Mucosa of gallbladder (tissue), 1 donor: Measurements from ENCODE around the gene SEMA7A. TPM values are rescaled to one million over a fixed set of nuclear protein-coding genes. Genes with fewer than 3 reads are reported as not detected.

Experiments
- DNase-seq: peaks from one replicate; pipeline ENCODE4 v3.0.0-alpha.2; 2020; ENCODE audit warnings: low spot score
- total RNA-seq: library from RNA; stranded (reverse); gene quantifications from one replicate; pipeline ENCODE4 v1.2.1, GENCODE V29; 2021
- donor health status: DM: no; HTN: no; CAD: no.

SEMA7A gene
- total RNA-seq, 1 donor from 2014 or later, result 3.2 TPM

DNA sequence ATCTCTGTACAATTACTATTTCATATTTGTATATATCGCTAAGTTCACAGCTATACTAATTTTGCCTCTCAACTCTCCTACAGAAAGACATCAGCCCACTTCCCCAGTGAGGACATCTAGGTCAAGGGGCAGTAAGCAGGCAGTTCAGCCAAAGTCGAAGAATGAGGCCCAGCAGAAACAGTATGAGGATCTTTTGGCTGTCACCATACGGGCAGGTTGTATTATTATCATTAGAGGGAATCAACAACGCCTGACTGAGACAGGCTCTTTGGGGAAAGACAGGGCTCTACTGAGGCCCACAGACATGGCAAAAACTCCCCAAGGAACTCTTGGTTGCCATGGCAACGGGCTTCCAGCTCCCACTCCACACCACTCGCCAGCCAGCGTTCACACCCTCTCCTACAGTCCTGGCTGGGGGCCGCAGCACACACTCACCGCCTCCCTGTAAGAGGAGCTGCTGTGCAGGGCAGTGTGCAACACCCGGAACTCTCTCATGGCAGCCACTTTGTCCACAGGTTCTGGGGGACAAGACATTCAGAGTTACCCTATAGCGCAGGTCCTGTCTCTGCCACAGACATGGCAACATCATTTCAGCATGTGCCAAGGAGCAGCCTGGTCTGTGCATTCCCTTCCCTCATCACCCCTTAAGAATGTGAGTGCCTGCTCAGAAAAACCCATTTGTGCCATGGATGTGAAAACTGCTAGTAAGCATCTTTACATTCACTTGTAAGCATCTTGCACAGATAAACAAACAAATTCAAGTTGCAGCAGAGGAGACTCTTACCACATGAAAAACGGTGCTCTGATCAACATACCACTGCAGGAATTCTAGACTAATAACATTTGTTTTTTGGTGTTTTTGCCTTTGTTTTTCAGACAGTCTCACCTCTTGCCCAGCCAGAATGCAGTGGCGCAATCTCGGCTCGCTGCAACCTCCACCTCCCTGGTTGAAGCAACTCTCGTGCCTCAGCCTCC lies 18.4 kb upstream of the SEMA7A start:
- DNase-seq, result no peak

DNA sequence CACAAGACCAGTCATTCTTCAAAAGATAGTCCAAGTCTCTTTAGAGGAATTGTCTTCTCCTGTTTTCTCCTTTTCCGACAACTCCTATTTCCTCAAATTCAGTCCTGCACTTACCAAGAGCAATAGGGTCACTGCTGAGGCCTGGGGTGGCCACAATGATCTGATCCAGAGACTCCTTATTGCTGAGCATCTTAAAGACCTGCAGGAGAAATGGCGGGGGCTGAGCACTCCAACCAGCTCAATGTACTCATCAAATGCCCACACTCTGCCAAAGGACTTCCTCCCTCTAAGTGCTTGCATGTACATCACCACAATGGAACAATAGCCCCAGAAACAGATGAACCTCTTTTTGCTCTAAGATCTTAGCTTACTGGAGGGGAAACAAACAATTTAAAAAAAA lies 17.6 kb upstream of the SEMA7A start:
- DNase-seq, result no peak

DNA sequence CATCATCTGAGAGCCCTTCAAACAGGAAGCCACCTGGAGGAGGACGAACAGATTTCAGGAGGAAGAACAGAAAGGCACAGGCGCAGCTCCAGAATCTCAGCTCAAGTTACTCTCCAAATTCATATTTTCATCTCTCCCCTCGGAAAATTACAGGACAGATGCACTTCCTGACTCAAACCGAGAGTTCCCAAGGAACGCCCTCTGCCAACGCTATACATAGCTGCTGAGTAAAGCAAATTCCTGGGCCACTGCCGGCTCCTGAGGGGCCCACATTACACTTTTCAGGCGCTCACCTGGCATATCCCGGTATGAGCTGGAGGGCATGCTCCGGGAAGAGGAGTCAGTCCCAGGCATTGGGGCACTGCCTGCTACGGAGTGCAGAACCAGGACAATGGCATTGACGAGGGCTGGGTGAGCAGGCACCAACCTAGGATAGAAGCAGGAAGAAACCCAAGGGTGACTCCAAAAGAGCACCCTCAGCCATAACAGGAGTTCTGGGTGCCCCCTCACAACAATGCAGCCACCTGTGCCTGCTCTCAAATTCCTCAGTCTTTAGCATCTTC lies 16.0 kb upstream of the SEMA7A start:
- no peak for DNase-seq

DNA sequence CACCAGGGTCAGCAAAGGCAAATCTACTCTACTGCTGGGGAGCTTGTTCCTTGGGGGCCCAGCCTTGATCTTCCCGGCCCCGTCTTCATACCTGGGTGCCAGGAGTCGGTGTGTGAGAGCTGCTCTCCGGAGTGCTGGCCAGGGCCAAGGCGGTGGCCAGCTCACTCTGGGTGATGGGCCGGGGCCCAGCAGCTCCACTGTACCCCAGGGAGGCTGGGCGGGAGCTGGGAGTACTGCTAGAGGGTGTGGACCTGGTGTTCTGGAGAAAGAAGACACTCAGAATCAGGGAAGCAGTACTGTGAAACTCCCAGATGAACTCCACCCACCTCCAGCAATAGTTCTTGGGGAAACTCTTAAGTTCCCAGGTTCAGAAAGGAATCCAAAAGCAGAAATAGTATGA lies 15.3 kb upstream of the SEMA7A start:
- DNase-seq, result no peak

DNA sequence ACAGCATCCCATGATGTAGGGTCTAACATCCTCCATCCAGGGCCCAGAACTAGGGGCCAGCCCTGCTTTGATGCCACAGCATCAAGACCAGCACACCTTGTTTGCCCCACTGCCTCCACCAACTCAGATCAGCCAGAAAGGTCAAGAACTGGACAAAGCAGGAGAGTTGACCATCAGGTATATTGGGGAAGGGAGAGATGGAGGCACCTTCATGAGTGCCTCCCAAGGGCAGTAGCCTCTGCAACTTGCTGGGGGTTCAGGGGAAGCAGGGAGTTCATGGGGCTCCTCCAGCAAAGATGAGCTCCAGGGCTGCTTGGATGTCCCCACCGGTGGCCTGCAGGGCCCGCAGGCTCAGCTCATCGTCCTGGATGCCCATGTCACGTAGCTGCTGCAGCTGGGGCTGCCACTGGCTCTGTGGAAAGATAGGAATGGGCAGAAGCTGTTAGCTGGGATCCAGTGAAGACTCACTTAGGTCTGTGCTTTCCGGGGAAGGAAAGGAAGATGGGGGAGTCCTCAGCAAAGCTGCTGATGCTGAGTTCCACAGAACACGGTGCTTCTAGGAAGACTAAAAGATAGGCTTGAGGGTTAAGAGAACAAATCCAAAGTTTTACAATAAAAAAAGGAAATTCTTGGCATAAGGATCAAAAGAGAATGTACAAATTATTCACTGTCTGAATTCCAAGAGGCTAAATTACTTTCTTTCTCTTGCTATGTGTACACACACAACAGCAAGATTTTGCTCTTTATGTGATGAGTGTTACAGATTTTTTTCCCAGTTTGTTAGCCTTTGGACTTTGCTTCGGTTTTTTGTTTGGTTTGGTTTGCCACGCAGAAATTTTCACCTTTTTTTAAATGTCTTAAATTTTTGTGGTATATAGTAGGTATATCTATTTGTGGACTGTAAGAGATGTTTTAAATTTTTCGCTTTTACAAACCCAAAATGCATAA lies 12.3 kb upstream of the SEMA7A start:
- no peak for DNase-seq

DNA sequence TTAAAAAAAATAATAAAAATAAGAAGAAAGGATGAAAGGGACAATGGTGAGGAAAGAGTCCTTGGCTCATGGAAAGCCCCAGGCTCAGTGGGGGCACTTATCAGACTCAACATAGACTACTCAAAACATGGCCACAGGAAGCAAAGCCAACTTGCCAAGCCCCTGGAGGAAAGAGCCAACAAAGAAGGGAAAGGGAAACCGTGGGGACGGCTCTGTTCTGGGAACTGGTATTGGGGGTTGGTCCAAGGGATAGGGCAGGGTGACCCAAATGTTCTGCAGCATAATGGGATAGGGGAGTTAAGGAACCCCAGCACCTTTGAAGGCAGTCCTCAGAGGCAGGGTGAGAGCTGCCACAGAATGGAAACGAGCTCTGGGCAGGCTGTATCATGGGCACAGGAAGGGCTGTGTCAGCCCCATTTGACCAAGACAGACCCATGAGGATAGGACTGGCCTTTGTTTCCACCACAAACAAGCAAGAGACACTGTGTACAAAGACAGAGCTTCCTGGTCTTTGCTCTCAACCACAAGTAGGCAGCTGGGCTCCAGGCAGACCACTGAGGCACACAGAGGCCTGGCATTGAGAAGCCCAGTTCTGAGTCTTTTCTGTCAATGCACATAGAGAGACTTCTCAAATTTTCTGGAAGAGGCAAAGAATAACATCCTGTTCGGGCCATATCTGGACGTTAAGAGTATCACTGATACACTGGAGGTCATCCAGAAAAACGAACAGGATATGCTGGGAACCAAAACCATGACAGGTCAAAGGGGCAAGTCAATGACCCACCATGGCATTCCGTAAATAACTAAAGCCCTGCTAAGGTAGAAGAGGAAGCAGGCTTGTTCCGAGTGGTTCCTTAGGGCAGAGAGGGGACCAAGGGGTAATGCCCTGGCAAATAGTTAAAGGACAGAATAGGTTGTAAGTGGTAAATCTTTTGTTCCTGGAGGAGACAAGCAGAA lies 10.6 kb upstream of the SEMA7A start:
- DNase-seq, result no peak

DNA sequence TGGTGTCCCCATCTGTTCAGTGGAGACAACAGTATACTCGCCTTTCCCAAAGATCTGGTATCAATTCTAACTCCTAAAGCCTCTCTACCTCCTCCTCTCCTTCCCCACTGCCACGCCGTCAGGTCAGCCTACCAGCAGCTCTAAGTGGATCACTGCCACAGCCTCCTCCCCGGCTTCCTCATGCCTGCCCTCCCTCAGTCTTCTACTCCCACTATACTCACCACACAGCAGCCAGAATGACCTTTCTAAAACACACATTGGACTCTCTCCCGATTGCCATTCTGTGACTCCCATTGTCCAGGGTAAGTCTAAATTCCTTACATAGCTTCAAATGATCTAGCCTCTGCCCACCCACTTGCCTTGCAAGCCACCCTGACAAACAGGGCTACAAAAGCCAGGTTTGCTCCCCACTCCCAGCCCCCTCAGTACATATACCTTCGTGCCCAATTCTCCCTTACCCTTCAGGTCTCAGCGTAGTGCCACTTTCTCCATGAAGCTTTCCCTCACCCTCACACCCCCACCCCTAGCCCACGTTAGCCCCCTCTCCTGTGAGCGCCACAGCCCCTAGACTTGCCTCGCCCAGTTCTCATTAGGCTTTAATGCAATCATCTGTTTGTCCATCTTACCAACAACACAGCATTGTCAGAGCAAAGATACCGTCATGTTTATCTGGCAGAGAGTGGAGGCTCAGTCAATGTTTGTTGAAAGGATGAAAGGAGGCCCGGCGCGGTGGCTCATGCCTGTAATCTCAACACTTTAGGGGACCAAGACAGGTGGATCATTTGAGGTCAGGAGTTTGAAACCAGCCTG lies 9.5 kb upstream of the SEMA7A start:
- no peak for DNase-seq

DNA sequence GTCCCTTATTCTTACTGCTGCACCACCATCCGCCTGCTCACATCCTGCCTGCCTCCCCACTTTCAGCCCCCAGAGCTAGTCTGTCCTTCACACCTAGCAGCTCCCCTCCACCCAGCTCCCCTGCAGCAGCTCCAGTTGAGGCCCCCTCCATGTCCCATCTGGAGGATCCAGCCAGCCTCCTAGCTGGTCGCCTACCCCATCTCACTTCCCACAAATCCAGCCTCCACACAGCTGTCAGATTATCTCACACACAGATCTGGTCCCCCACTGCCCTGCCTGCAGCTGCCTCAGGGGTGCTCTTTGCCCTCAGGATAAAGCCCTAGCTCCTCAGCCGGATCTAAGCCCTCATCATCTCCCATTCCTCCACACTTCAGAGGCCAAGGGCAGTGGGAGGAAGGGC lies 8.8 kb upstream of the SEMA7A start:
- no peak for DNase-seq

DNA sequence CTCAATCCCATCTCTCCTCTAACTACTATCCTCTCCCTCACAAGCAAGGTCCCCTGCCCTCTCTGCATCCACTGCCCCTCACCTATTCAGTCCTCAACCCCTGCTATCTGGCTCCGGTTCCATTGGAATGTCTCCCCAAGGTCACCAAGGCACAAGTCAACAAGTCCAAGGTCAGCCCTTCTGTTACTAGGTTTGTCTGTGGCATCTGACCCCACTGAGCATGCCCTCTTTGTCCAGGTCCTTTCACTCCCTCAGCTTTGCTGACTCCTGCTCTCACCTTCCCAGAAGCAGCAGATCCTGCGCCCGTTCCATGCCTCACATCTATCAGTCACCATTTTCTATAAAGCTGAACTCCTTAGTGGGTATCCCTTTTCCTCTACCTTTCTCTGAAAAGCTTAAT lies 8.3 kb upstream of the SEMA7A start:
- no peak for DNase-seq

DNA sequence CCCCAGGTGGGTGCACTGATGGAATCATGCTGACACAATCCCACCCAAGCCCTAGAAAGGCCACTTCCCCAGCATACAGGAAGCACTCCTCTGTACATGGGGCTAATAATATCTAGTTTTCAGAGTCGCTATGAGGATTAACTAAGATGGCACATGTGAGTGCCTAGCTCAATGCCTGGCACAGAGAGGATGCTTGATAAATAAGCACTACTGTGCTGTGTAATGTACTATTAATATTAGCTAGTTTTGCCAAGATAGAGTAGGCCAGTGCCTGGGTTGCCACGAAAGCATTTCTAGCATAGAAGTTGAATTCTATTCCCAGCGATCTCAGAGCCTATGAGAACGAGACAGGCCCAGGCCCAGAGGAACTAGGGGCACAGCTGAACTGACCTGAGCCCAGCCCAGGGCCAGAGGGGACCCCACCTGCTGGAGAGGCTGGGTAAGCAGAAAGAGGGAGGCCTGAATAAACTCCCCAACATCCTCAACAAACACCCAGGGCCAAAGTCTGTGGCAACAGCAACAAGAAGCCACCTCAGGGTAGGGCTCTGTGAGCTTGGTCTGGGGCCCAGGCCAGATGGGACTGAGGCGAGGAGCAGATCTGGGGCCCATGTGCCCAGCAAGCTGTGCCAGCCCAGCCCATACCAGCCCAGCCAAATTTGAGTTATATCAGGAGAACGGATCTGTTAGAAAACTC lies 7.6 kb upstream of the SEMA7A start:
- DNase-seq, result no peak

DNA sequence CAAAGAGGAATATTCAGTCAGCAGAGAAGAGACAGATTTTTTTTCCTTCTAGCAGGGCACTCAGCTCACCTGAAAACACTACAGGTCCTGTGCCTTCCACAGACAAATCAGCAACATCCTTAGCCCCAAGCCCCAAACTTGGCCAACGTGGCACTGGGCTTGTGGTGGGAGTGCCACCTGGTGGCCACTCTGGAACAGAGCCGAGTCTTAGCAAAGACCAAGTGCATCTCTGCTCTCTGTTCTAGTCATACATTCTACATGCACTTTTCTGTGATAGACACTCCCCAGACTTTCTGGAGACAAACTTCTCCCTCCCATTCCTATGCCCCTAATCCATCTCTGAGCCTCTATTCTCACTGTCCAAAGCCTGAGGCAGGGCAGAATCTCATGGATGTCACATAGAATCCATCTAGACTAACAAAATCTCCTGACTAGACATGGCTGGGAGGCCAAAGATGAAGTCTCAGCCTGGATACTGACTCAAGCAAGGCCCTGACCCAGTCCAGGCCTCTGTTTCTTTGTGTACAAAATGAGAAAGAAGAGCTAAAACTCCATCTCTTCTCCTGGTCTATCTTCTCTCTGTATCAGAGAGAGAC lies 5.1 kb upstream of the SEMA7A start:
- DNase-seq, result peak; percentile 68

DNA sequence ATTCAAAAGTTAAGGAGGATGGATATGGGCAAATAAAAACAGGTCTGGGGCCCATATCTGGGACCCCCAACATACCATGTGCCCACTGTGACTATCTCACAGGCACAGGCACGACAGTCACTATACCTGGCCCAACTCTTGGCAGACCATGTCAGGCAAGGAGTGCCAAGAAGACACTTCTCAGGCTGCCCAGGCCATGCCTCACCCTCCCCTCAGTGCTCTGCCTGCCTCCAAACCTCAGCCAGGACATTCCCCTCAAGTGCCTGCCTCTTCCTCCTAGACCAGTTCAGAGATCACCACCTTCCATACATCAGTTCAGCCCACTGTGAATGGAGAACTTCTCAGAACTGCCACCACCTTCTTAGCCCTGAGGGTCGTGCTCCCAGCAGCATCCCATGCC lies 4.4 kb upstream of the SEMA7A start:
- DNase-seq, result no peak

DNA sequence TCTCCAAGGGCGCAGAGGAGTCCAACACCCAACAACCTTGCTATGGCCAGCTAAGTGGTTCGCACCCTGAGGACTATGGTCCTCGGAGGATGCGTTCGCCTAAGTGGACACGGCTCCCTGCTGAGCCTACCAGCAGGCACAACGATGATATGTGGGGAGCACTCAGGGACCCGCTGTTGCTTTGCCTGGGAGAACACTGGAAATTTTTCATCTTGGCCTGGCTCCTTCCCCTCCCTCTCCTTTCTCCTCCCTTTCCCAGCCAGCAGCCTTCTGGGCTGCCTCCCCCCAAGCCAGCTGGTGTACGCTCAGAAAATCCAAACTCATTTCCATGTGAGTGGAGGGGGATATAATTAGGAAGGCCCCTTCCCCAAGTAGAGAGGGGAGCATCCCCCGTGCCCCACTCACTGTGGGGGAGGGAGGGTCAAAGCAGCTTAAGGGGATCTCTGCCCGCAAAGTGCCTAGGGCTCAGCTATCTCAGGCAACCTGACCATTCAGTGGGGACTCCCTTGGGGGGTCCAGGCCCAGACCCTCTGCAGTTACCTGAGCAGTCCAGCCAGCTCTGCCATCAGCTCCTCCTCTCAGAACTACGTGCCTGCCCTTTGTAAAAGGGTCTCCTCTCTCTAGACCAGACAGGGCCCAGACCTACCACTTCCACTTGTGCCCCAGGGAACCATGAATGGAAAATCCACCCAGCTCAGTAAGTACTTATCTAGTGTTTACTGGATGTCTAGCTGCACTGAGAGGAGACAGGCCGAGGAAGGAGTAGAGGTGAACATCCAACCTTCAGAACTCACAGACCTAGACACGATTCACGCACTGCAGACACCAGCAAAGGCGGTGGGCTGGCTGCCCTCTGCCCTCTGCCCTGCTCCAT lies 742 bp upstream of the SEMA7A start:
- DNase-seq, result no peak

DNA sequence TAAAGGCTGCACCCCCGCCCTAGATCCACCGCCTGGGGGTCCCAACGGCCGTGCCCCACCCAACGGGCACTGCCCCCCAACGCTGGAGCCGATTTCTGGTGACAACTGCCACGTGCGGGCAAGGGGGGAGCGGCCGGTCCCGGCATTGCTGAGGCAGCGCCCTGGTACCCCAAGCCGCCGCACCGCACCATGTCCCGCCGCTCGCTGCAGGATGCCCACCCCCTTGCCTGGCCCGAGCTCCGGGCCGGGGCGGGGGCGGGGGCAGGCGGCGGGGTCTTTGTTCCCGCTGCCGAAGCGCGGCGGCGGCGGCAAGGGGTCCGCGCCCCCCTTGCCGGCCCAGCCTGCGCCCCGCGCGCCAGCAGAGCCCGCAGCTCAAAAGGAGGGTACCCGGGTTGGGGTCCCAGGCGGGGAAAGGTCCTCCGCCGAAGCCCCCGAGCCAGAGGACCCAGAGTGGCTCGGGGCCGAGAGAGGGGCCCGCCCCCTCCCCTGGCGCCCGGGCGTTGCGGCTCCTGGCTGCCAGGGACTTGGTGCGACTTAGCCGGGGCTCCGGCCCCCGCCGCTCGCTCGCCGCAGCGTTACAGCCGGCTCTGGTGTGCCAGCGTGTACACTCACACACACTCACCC lies 678 bp downstream of the SEMA7A start:
- no peak for DNase-seq

DNA sequence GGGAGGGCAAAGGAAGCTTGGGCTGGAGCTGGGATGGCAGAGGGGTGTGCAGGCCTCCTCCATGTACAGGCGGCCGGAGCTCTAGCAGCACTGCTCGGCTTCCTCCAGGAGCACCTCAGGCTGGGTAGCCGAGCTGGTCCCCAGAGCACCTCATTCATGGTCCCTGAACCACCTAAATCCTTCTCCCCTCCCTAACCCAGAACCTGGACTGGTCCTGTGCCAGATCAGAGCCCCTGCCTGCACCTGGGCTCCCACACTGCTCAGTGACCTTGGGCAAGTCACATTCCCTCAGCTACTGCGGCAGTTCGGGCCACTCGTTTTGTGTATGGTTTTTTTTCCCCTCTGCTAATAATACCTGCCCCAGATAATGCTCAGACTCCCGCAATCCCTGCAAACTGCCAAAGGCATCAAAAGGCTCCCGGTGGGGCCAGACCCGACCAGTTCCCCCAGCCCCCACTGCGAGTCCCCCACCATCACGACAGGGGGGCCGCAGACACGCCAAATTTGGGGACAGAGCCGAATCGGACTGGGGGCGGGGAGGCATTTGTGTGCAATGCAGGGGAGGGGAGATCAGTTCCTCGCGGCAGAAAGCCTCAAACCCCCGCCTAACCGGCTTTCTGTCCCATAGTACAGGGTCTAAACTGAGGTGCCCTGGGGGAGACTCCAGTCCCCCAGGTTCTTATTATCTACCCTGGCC lies 1.3 kb downstream of the SEMA7A start:
- DNase-seq, result no peak

DNA sequence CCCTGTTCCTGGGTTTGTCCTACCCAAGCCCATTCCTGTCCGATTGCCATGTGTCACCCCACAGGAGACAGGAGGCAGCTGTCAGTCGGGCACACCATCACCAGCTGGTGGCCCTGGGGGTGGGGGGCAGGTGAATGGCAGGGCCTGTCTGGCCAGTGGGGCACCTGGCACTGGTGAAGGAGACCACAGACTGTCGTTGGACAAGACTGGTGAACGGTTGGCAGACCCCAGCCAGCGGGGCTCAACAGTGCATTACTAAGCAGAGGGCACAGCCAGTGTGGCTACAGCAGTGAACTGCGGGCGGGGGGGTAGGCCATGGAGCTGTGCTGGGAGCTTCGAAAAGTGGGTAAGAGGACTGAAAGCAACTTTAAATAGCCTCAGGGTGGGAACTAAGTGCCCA lies 2.1 kb downstream of the SEMA7A start:
- DNase-seq, result no peak

DNA sequence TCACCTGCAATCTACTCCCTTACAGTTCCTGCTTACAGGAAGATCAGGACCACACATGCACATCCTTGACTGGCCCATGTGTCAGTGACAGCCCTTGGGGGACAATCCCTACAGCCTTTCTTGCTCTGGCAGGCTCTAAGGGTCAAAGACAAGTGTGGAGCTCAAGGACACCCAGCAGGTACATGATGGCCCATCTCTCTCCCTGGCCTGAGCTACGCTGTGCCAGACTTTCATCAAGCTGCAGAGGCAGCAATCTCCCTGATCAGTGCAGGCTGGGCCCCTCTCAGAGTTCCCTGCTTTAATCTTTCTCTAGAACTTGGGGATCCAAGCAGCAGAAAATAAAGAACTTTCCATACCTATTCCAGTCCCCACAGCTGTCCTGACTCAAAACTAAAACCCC lies 2.6 kb downstream of the SEMA7A start:
- DNase-seq, result no peak
